ENCODE data around the gene LRRC58. TPM values are rescaled to one million over a fixed set of nuclear protein-coding genes. Genes with fewer than 3 reads are reported as not detected.
A peak's percentile ranks its signal among the peaks of the same experiment; 100 is the strongest.
"Not testable (repeated sequence)": the region's sequence is repeated elsewhere in the genome, so short reads cannot be mapped to it uniquely, and the experiment has no call there.

The LRRC58 gene
- total RNA-seq, 2 experiments from 2014 or later = 17.6 to 18.0 TPM

- peaks cover 2% of the 10 kb centered on the region for H3K4me1 Mint-ChIP-seq (ENCODE audit: low read depth)
- intact Hi-C loops (cut with micrococcal nuclease) = no loop called here
- DNase-seq = no peak
- H3K27me3 Mint-ChIP-seq (ENCODE audit: low read depth) = no peaks in the 10 kb centered on the region
- H3K9me3 Mint-ChIP-seq = no peaks in the 10 kb centered on the region
- no peak overlapping the region for H3K4me3 Mint-ChIP-seq
- peaks cover 33% of the 10 kb centered on the region for H3K36me3 Mint-ChIP-seq (ENCODE audit: low read depth)
- no peak overlapping the region for H3K27ac Mint-ChIP-seq
- CTCF ChIA-PET = interaction anchor here (1.0 to 1.3 kb wide), 2 partner anchors 14 to 86 kb away, joined by 3 to 4 read pairs; no protein-coding TSS in a partner anchor
Observed at GRCh38 chr3:120331076-120331475, 18.1 kb downstream of the LRRC58 start.

- intact Hi-C loops (cut with micrococcal nuclease) = no loop called here
- CTCF ChIA-PET = no interaction called here
- DNase-seq = no peak
- no peak overlapping the region for H3K27ac Mint-ChIP-seq
- no peak overlapping the region for H3K4me3 Mint-ChIP-seq
- H3K27me3 Mint-ChIP-seq (ENCODE audit: low read depth) = no peaks in the 10 kb centered on the region
- H3K36me3 Mint-ChIP-seq (ENCODE audit: low read depth) = peaks cover 40% of the 10 kb centered on the region
- no peaks in the 10 kb centered on the region for H3K9me3 Mint-ChIP-seq
- H3K4me1 Mint-ChIP-seq (ENCODE audit: low read depth) = peaks cover 9% of the 10 kb centered on the region
Observed at GRCh38 chr3:120326784-120327183, 22.4 kb downstream of the LRRC58 start.

- H3K4me1 Mint-ChIP-seq (ENCODE audit: low read depth) = peaks cover 9% of the 10 kb centered on the region
- peaks cover 48% of the 10 kb centered on the region for H3K36me3 Mint-ChIP-seq (ENCODE audit: low read depth)
- DNase-seq = no peak
- H3K27ac Mint-ChIP-seq = no peak overlapping the region
- CTCF ChIA-PET = interaction anchor here (1.0 kb wide), 1 partner anchor 93 kb away, joined by 4 read pairs; no protein-coding TSS in a partner anchor
- peaks cover 5% of the 10 kb centered on the region for H3K9me3 Mint-ChIP-seq
- intact Hi-C loops (cut with micrococcal nuclease) = no loop called here
- no peaks in the 10 kb centered on the region for H3K27me3 Mint-ChIP-seq (ENCODE audit: low read depth)
- H3K4me3 Mint-ChIP-seq = no peak overlapping the region
Observed at GRCh38 chr3:120324190-120324589, 25.0 kb downstream of the LRRC58 start.

- H3K36me3 Mint-ChIP-seq (ENCODE audit: low read depth) = peaks cover 52% of the 10 kb centered on the region
- CTCF ChIA-PET = interaction anchor here (1.0 kb wide), 1 partner anchor 94 kb away, joined by 4 read pairs; no protein-coding TSS in a partner anchor
- DNase-seq = peak; percentile 22
- H3K9me3 Mint-ChIP-seq; H3K27me3 Mint-ChIP-seq (ENCODE audit: low read depth); H3K4me3 Mint-ChIP-seq; H3K27ac Mint-ChIP-seq; H3K4me1 Mint-ChIP-seq (ENCODE audit: low read depth); intact Hi-C loops (cut with micrococcal nuclease): not testable (repeated sequence)
Observed at GRCh38 chr3:120323761-120324160, 25.4 kb downstream of the LRRC58 start.

- Mint-ChIP-seq H3K36me3 (ENCODE audit: low read depth) (peaks cover 28% of the 10 kb centered on the region), H3K27me3 (ENCODE audit: low read depth) (peaks cover 3% of the 10 kb centered on the region)
- CTCF ChIA-PET = no interaction called here
Observed at GRCh38 chr3:120311863-120312794, 37.0 kb downstream of the LRRC58 start.

GRCh38 chr3:120306519-120307455 lies 42.4 kb downstream of the LRRC58 start:
- no peaks in the 10 kb centered on the region for H3K4me1 Mint-ChIP-seq (ENCODE audit: low read depth)
- intact Hi-C loops (cut with micrococcal nuclease) = no loop called here

More at GRCh38 chr3:120311863-120312794, 37.0 kb downstream of the LRRC58 start:
- Mint-ChIP-seq H3K4me1 (ENCODE audit: low read depth) (no peaks in the 10 kb centered on the region), H3K9me3 (peaks cover 16% of the 10 kb centered on the region), H3K27ac (no peak overlapping the region), H3K4me3 (no peak overlapping the region)
- DNase-seq = no peak
- intact Hi-C loops (cut with micrococcal nuclease) = no loop called here

GRCh38 chr3:120304616-120305015 lies 44.5 kb downstream of the LRRC58 start:
- CTCF ChIA-PET = no interaction called here
- H3K36me3 Mint-ChIP-seq (ENCODE audit: low read depth) = peaks cover 4% of the 10 kb centered on the region
- no peaks in the 10 kb centered on the region for H3K4me1 Mint-ChIP-seq (ENCODE audit: low read depth)
- no peak for DNase-seq
- no peak overlapping the region for H3K4me3 Mint-ChIP-seq
- no peak overlapping the region for H3K27ac Mint-ChIP-seq
- intact Hi-C loops (cut with micrococcal nuclease) = no loop called here
- peaks cover 4% of the 10 kb centered on the region for H3K9me3 Mint-ChIP-seq
- peaks cover 4% of the 10 kb centered on the region for H3K27me3 Mint-ChIP-seq (ENCODE audit: low read depth)

More at GRCh38 chr3:120306519-120307455, 42.4 kb downstream of the LRRC58 start:
- CTCF ChIA-PET = no interaction called here
- Mint-ChIP-seq H3K27me3 (ENCODE audit: low read depth) (peaks cover 4% of the 10 kb centered on the region), H3K36me3 (ENCODE audit: low read depth) (peaks cover 4% of the 10 kb centered on the region), H3K27ac (no peak overlapping the region), H3K4me3 (no peak overlapping the region), H3K9me3 (peaks cover 4% of the 10 kb centered on the region)
- no peak for DNase-seq

- intact Hi-C loops (cut with micrococcal nuclease) = no loop called here
- H3K4me3 Mint-ChIP-seq = no peak overlapping the region
- peaks cover 3% of the 10 kb centered on the region for H3K27me3 Mint-ChIP-seq (ENCODE audit: low read depth)
- H3K9me3 Mint-ChIP-seq = peaks cover 3% of the 10 kb centered on the region
- no peaks in the 10 kb centered on the region for H3K4me1 Mint-ChIP-seq (ENCODE audit: low read depth)
- no peak for DNase-seq
- CTCF ChIA-PET = no interaction called here
- H3K27ac Mint-ChIP-seq = no peak overlapping the region
- H3K36me3 Mint-ChIP-seq (ENCODE audit: low read depth) = peaks cover 2% of the 10 kb centered on the region
Observed at GRCh38 chr3:120302361-120302760, 46.8 kb downstream of the LRRC58 start.

- intact Hi-C loops (cut with micrococcal nuclease) = no loop called here
- H3K27me3 Mint-ChIP-seq (ENCODE audit: low read depth) = no peaks in the 10 kb centered on the region
- no peaks in the 10 kb centered on the region for H3K4me1 Mint-ChIP-seq (ENCODE audit: low read depth)
- no peaks in the 10 kb centered on the region for H3K9me3 Mint-ChIP-seq
- no peak overlapping the region for H3K27ac Mint-ChIP-seq
- CTCF ChIA-PET = no interaction called here
- H3K4me3 Mint-ChIP-seq = no peak overlapping the region
- H3K36me3 Mint-ChIP-seq (ENCODE audit: low read depth) = no peaks in the 10 kb centered on the region
- no peak for DNase-seq
Observed at GRCh38 chr3:120300971-120301370, 48.2 kb downstream of the LRRC58 start.

- H3K36me3 Mint-ChIP-seq (ENCODE audit: low read depth) = no peaks in the 10 kb centered on the region
Observed at GRCh38 chr3:120299403-120299802, 49.8 kb downstream of the LRRC58 start.

GRCh38 chr3:120298996-120299395 lies 50.2 kb downstream of the LRRC58 start:
- CTCF ChIA-PET = no interaction called here
- Mint-ChIP-seq H3K27ac (no peak overlapping the region), H3K4me1 (ENCODE audit: low read depth) (no peaks in the 10 kb centered on the region), H3K27me3 (ENCODE audit: low read depth) (no peaks in the 10 kb centered on the region), H3K4me3 (no peak overlapping the region), H3K9me3 (no peaks in the 10 kb centered on the region), H3K36me3 (ENCODE audit: low read depth) (no peaks in the 10 kb centered on the region)
- no peak for DNase-seq
- intact Hi-C loops (cut with micrococcal nuclease) = no loop called here

More at GRCh38 chr3:120299403-120299802, 49.8 kb downstream of the LRRC58 start:
- Mint-ChIP-seq H3K27me3 (ENCODE audit: low read depth) (no peaks in the 10 kb centered on the region), H3K4me3 (no peak overlapping the region), H3K9me3 (no peaks in the 10 kb centered on the region), H3K27ac (no peak overlapping the region), H3K4me1 (ENCODE audit: low read depth) (no peaks in the 10 kb centered on the region)
- intact Hi-C loops (cut with micrococcal nuclease) = no loop called here
- no peak for DNase-seq
- CTCF ChIA-PET = no interaction called here

- H3K36me3 Mint-ChIP-seq (ENCODE audit: low read depth); intact Hi-C loops (cut with micrococcal nuclease); H3K9me3 Mint-ChIP-seq; H3K4me1 Mint-ChIP-seq (ENCODE audit: low read depth); H3K4me3 Mint-ChIP-seq; H3K27ac Mint-ChIP-seq; DNase-seq: not testable (repeated sequence)
- CTCF ChIA-PET = interaction anchor here (0.6 to 0.7 kb wide), 2 partner anchors 114 to 528 kb away, joined by 3 to 5 read pairs; no protein-coding TSS in a partner anchor
- peaks cover 27% of the 10 kb centered on the region for H3K27me3 Mint-ChIP-seq (ENCODE audit: low read depth)
Observed at GRCh38 chr3:120291552-120291951, 57.6 kb downstream of the LRRC58 start.

Data from activated naive CD4-positive, alpha-beta T cell treated with anti-CD3 and anti-CD28 coated beads for 36 hours (primary cell).